Measurements from ENCODE around the gene KIRREL1. TPM values are rescaled to one million over a fixed set of nuclear protein-coding genes. Genes with fewer than 3 reads are reported as not detected.

KIRREL1 gene
- total RNA-seq (2022; extraction: Qiagen RNA extraction; ENCODE audit: low read depth), result 33.0 to 43.5 TPM (median 40.7 TPM) in 5 replicates

GRCh38 chr1:157993147-157993917 is at the start of gene KIRREL1:
Gene KIRREL1 (plus strand): TSS chr1:157993645. CDS start chr1:157993677, 32 bp downstream.

Other genes starting within 250 kb of the KIRREL1 start
- gene FCRL2, start 216.5 kb upstream of the KIRREL1 start, total RNA-seq (2022; extraction: Qiagen RNA extraction; ENCODE audit: low read depth), result not detected in 5 replicates
- not detected in 5 replicates for gene FCRL1, start 173.5 kb upstream of the KIRREL1 start, total RNA-seq (2022; extraction: Qiagen RNA extraction; ENCODE audit: low read depth)
- gene CD5L, start 151.8 kb upstream of the KIRREL1 start, total RNA-seq (2022; extraction: Qiagen RNA extraction; ENCODE audit: low read depth), result not detected in 5 replicates
- 0.05 TPM in 1 of 5 replicates, not detected in the others for gene CD1D, start 187.2 kb downstream of the KIRREL1 start, total RNA-seq (2022; extraction: Qiagen RNA extraction; ENCODE audit: low read depth)